Amniotic epithelial cell (primary cell): Measurements from ENCODE around the gene CDK4.

Experiments used
- DNase-seq: peaks from one replicate; pipeline ENCODE4 v3.0.0-alpha.2; 2010; ENCODE audit warnings: low read depth

CDK4 gene

DNA sequence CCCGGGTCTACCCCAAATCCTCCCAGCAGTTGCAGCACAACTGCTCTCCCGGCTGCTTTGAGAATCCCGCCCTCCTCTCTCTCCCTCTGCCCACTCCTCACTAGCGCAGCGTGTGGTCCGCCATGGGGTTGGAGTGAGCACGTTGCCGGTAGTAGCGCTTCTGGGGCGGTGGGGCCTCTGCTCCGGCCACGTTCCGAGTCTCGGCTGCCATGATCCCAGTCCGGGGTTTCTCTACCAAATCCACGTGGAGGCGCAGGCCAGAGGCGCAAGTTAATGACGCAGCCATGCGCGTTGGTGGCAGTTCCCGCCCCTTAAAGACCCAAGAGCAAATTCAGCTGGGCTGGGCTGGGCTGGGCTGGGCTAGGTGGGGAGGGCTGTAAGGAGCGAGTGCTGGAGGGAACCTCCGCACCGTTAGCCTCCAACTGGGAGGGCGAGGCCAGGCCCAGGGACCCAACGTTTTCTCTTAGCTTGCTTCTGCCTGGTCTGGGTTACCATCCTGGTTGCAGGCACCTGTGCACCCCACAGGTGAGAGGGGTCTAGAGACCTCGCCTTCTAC lies 19.8 kb upstream of the CDK4 start, which contains the start of gene METTL1:
Gene METTL1, minus strand, starts transcription at position 233 of the 556 bp plus-strand sequence. Its CDS starts 22 bp downstream, at position 211.
- peak; percentile 96 for DNase-seq

DNA sequence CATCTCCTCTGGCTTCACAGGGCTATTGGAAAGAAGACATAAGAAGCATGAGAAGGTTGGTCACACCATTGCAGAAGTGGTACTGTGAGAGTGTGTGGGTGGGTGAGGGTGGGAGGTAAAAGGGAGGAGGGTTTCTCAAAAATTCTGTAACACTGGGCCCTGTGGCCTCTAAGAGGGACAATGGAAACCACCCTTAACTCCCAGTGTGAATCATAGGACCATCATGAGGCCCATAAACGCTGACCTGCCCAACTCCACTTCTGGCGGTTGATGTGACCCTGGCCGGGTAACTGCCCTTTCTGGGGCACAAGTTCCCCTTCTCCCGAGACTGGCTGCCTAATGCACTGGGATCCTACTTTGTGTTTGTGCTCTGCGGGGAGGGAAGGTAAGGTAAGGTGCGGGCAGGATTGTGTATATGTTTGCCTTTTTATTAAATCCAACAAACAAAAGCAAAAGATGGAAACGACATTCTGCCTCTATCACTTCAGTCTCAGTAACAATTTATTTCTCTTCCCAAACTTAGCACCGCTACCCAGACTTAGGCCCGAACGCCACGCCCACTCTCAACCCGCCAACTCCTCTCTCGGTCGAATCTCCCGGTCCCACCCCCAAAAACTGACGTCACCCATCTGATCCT lies 19.2 kb upstream of the CDK4 start:
- peak; percentile 82 for DNase-seq

DNA sequence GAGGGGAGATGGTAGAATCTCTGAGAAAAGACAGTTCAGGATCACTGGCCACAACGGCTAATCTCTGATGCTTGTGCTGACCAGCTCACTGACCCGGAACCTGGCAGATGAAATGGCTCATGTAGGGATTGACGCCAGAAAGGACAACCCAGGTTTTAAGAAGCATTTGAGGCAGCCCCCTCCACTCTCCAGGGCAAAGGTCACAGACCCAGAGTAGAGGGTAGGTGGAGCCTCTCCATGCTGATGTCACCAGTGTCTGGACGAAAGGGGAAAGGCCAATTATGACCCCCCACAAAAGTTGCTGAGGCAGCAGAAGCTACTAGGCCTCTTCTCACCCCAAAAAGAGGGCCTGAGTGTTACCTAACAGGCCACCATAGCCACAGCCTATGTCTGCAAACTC lies 18.6 kb upstream of the CDK4 start:
- DNase-seq = no peak

DNA sequence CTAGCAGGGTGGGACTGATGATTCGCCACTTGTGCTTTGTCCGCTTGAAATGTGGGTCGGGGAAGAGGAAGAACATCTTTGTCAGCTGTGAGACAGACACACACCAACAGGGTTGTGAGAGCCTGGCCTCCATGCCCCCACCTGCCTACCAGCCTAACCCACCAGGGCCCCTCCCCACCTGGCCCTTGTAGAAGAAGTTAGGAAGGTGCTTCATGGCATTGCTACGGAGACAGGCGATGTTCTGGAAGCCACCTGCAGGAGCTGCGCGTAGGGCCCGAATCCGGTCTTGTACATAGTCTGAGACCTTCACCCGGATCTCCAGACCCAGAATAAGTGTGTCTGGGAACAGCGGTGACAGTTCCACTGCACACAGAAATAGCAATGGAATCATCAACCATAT lies 17.5 kb upstream of the CDK4 start:
- no peak for DNase-seq

DNA sequence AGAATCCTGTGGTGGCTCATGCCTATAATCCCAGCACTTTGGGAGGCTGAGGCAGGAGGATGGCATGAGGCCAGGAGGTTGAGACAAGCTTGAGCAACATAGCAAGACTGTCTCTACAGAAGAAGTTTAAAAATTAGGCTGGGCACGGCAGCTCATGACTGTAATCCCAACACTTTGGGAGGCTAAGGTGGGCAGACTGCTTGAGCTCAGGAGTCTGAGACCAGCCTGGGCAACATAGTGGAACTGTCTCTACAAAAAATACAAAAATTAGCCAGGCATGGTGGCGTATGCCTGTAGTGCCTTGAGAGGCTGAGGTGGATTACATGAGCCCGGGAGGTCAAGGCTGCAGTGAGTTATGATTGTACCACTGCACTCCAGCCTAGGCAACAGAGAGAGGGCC lies 15.8 kb upstream of the CDK4 start:
- no peak for DNase-seq

DNA sequence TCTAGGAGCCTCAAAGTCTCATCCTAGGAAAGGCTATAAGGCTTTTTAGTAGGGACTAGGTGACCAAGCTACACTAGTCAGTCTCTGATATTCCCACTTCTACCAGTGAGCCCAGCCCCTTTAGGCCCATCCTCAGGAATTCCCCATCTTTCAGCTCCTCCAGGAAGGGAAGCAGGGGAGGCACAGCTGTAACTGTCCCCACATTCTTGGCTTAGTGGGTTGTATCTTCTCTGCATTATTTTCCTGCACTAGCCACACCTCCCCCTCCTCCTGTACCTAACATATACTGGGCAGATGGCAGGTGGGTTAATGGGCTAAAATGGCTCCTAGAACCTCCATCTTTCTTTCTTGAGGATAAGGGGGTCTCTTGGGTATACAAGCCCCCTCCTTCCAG lies 15.2 kb upstream of the CDK4 start:
- no peak for DNase-seq

DNA sequence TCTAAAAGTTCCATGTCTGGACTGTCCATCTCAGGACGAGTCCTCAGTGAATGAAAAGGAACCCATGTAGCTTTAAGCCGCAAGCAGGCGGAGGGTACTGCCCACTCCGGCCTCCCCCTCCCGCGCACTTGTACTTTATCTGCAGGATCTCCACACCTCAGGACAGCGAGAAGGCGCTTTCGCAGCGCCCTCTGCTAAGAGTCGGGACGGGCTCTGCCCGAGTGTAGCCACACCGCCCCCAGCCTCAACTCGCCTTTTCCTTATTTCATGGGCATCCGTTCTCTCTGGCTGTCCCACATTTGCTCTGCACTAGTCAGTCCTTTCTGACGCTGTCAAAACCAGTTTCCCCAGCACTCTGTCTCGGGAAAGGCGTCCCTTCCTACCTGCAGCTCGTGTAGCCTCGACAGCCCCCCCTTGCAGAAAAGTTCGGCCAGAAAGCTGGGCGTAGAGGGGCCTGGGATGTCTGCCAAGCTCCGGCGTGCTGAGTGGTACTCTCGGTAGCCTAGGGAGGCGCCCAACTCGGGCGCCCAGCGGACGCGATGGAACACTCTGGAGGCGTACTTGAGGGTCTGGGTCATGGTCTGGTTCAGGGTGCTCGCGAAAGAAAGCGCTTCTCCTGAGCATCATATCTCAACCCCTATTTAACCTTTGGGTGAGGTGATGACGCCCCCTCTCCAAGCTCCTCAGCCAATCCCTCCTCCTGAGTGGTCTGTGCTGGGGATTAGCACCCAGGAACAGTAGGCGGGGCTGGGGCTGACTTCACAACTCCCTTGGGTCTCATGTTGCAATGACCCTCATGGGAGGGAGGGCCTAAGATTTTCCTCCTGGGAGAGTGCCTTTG lies 14.6 kb upstream of the CDK4 start, which contains the start of gene CYP27B1:
Gene CYP27B1, minus strand, starts transcription at position 615 of the 841 bp plus-strand sequence. Its CDS starts 37 bp downstream, at position 578.
- DNase-seq = peak; percentile 70

DNA sequence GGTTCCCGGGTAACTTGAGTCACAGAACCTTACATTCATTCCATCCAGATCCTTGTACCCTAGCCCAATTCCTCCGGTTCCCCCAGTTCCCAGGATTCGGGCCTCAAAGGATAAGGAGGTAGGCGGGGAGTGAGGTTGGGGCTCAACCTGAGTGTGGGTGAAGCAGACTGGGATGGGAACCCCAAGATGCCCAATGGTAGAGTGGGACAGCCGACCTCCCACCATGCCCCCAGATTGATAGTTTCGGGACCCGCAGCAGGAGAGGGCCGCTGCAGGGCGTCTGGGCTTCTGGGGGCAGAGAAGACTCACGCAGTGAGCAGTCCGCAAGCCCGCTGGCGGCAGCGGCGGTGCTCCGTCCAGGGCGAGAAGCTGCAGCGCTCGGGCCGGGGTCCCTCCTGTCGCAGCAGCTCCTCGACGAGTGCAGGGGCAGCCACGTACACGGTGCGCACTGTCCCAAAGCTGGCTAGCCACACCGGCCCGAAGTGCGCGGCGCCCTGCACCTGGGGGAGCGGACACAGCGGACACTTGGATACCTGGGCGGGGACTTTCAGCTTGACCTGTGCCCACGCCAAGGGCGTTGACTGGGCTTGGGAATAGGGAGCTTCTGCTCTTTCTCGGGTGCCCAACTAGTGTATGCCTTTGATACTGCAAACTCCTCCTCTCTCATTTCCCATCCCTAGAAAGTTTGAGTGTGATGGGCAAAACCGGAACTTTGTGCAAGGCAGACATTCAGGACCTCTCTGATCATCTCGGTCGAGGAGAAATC lies 13.8 kb upstream of the CDK4 start:
- DNase-seq = no peak

DNA sequence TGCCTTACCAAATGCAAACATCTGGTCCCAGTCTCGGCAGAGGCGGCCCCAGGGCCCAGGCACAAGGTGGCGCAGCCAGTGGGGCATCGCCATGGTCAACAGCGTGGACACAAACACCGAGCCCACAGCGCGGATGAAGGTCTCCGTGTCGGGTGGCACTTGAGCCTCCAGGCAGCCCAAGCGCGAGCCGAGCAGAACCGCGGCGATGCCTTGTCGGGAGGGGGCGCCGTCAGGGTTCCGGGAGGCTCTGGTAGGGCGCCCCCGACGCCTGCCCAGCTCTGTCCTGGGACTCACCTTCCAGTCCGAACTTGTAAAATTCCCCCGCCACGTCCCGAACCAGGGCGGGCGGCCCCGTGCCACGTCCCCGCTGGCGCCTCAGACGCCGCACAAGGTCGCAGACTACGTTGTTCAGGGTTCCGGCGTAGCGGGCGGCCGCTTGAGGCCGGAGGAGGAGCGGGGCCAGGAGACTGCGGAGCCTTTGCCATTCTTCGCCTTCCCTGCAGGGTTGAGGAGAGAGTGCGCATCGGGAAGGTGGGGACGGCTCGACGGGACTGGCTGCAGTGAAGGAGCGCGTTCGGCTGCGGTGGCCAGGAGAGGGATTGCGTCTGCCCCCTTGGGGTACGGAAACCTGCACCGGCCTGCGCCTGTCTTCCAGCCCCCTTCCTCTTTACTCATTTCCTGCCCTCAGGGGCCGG lies 13.0 kb upstream of the CDK4 start:
- DNase-seq = peak; percentile 16

DNA sequence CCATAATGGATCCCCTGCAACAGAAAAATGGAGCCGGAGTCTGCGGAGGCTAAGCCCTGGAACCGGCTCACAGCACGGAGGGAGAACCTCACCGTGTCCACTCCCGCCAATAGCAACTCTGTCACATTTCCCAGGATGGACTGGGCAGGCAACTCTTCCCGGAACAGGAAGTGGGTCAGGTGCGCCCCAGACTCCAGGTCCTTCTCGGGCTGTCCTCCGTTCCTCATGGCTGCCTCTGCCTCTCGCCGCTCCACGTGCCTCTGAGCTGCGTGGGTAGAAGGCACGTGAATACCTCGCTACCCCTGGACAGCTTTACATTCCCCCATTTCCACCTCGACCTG lies 12.5 kb upstream of the CDK4 start:
- no peak for DNase-seq

DNA sequence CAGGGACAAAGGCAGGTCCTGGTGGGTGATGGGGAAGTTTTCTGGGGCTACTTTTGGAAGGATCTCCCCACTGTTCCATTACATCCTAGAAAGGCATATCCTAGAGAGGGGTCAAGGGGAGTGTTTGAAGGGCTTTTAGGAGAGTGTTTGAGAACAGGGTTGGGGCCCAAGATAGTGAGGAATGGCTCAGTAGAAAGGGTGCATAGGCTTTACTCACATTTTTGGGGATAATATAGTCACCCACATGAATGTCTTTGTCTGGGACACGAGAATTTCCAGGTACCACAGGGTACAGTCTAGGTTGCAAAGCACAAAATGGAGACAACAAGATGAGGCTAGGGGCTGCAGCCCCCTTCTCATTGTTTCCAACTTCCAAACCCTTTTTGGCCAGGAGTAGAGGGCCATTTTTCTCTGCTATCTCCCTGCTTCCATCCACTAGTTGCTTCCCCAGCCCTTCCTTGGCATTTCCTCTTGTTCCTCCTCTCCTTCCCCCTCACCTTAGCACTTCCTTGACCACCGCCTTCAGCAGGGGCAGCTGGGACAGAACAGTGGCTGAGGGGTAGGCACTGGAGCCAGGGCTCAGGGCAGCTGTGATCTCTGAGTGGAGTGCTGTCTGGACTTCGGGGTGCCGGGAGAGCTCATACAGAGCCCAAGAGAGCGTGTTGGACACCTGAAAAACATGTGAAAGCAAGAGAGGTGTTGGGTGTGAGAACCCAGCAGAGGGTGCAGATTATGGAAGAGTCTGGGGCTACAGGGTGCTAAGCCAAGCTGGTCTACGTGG lies 12.0 kb upstream of the CDK4 start:
- DNase-seq = no peak

DNA sequence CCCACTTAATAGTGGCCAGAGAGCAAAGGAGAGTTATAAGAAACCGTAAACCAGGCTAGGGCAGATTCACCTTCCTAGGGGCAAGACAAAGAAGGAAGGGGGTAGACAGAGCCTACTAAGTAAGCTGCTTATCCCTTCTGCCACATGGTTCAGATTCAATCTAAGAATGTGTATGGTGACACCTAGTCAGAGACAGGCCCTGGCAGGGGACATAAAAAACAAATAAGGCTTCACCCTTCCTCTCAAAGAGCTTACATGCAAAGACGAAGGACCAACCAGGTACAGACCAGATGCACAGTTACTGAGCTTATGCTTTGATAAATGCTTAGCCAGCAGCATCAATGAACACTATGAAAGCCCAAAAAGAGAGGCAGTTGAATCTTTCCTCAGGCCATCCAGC lies 10.4 kb upstream of the CDK4 start:
- no peak for DNase-seq

DNA sequence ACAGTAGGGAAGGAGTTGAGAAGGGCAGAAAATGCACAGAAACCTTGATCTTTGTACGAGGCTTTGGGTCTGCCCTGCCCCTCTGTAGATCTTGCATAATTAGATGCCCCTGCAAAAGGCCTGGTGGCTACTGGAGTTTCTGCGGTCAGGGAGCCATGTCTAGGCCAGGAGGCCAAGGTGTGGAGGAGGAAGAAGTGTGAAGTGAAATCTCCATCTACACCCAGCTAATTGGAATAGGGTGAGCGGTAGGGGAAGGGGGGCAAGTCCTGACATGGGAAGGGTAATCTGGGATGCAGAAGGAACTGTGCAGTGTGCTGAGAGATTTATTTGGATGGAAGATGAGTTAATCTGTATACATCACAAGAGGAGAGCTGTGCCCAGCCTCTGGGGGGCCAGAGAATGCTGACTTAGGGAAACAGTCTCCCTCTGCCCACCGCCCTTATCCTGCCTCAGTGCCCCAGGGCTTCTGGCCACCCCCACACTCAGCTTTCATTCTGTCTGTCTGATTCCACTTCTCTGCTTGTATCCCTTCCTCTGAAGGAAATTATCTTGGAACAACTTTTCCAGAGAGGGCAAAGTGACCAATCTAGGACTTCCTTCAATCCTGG lies 9.4 kb upstream of the CDK4 start:
- DNase-seq = no peak

DNA sequence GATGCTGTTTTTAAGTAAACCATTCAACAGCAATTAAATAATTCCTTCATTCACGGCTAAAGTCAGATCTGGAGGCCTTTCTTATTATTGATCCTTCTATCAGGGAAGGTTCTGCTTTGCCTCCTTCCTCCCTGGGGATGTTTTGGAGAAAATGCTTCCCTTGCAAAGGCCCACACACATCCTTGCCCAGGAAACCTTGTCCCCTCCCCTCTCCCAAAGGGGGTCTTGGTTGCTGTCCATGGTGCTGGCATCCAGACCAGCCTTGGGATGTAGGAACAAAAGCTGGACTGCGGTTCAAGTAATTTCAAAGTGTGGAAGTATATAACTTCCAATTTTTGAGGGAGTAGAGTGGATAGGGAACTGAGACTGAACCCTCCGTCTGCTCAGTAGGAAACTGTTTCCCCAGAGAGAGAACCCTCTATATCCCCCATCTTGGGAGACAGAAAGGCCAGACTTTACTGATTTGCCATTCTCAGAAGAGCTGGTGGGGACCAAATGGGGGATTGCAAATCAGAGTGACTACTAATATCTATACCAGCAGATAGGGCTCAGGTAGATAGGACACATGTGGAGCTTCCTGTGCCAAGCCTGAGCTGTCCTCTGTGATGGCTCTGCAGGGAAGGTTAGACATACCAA lies 8.4 kb upstream of the CDK4 start:
- DNase-seq = no peak

DNA sequence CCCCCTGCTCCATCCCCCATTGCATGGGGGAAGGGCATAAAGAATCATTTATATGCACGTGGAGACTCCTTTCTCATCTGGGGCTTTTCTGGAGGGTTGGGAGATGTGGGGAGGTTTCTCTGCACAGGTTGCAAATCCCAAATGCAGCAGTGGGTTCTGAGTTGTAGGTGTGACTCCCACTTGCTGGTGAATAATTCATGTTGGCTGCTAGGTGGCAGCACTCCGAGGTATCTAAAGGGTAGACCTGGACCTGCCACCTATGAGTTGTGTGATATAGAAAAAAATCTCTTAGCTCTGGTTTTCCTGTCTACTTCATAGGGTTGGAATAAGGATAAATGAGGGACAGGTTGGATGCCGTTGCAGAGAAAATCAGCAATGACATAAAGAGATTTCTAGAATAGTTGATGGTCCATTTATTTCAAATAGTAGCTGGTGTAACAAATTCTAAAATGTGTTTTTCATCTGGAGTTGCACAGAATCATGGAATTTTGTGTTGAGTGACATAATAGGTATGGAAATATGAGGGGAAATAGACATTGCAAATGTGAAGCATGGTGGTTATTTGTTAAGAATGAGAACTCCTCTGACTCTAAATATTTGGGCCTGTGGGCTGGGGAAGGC lies 7.4 kb upstream of the CDK4 start:
- DNase-seq = no peak

DNA sequence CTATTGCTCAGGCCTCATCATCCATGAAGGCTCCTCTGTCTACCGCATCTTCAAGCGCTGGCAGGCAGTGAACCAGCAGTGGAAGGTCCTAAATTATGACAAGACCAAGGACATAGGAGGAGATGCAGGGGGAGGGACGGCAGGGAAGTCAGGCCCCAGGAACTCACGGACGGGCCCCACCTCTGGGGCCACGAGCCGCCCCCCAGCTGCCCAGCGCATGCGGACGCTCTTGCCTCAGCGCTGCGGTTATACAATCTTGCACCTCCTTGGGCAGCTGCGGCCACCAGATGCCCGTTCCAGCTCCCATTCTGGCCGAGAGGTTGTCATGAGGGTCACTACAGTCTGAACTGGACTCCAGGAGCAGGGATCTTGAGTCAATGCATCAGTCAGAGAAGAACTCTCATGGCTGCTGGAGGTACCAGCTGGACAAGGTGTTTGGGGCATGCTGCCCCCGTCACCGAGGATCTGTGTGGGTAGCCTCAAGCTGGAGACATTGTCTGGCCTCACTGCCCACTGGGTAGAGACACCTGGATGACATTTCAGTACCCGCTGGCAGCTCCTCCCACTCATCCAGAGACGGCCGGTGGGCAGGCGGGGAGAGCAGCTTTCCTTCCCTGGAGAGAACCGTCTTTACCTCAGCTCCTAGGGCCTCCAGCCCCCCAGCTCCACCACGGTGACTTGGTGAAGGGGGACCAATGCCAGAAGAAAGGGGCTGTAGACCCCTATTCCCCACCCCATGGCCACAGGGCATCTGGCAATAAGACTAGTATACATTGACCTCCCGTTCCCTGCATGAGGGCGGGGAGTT lies 6.6 kb upstream of the CDK4 start:
- DNase-seq = no peak

DNA sequence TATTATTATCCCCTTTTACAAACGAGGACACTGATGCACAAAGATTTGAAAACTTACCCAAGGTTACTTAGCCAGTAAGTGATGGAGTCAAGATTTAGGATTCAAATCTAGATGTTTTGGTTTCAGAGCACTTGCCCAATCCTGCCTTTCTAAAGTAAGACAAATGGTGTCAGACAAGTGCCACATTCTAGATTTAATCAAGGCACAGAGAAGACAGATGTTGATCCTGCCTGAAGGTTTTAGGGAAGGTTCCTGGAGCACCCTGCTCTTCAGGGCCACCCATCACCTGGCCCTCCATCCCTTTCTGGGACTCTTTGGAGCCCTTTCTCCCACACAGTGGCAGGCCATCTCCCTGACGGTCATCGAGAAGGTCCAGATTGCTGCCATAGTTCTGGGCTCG lies 5.7 kb upstream of the CDK4 start:
- DNase-seq = no peak

DNA sequence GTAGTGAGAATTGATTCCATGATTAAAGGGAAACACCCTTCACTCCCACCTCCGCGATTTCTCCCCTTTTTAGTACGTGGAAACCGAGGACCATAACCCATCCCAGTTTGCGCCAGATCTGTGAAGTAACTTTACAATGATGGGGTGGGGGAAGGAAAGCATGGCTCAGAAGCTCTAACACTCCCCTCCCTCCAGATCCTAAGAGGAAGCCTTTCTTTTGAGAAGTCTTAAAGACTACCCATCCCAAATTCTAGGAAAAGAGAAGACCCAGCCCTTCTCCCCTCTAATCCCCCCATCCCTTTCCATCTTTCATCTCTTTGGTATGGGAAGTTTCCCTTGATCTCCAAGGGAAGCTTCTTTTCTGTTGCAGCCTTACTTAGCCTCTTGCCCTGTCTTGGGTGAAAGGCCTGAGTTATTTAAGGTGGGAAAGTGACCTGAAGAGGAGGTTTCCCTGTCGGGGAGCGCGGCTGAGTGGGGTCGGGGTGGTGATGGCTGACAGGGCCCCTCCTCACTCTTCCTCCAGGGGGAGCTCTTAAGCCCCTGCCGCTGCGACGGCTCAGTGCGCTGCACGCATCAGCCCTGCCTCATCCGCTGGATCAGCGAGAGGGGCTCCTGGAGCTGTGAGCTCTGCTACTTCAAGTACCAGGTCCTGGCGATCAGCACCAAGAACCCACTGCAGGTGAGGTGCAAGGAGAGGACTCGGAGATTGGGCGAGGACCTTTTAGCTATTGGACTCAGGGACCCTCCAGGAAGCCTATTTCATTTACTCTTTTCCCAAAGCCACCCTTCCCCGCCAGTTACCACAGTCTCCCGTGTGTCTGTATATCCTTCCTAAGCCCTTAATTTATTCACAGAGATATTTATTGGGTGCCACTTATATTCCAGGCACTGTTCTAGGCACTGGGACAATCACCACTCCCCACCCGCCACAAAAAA lies 4.6 kb upstream of the CDK4 start:
- peak; percentile 21 for DNase-seq
